Measurements from ENCODE around the gene CYP51A1.
A peak's percentile ranks its signal among the peaks of the same experiment; 100 is the strongest.
"Not testable (repeated sequence)": the region's sequence is repeated elsewhere in the genome, so short reads cannot be mapped to it uniquely, and the experiment has no call there.

The CYP51A1 gene

GRCh38 chr7:92134271-92135051 is at the start of gene CYP51A1:
Gene CYP51A1, minus strand, starts transcription at chr7:92134477. Its CDS starts 113 bp downstream, at chr7:92134364.
- DNase-seq = peak; percentile 78 to 85

GRCh38 chr7:92178928-92179924 is 44.9 kb upstream of the CYP51A1 start, which contains the start of gene LRRD1:
Gene LRRD1, minus strand, starts transcription at chr7:92179142. Its CDS starts 13,940 bp downstream, at chr7:92165202.
- DNase-seq = peak; percentile 68 to 75

DNA sequence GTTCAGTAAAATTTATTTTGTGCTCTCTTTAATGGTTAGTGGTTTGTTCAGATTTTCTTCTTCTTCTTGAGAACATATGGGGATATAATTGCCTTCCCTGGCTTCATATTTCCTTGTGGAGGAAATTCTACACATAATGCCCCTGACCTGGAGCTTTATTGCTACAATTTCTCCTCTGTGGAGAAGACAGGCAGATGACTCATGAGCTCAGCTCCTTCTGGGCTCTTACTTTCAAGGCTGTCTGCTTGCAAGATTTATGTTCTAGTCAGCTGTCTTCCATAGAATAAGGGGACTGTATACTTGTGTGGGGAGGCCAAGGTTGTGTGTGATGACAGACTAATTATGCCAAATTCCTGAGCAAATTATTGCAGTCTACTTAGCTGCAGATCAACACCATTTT is 43.1 kb upstream of the CYP51A1 start:
- no peak for DNase-seq

DNA sequence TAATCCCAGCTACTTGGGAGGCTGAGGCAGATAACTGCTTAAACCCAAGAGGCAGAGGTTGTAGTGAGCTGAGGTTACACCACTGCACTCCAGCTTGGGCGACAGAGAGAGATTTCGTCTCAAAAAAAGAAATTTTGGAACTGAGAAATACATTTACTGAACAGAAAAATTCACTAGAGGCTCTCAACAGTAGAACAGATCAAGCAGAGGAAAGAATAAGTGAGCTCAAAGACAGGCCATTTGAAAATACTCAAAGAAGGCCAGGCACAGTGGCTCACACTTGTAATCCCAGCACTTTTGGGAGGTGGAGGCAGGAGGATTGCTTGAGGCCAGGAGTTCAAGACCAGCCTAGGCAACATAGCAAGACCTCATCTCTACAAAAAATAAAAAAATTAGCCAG is 35.3 kb upstream of the CYP51A1 start:
- DNase-seq = not testable (repeated sequence)

GRCh38 chr7:92161271-92161670 is 27.0 kb upstream of the CYP51A1 start:
- DNase-seq = no peak

DNA sequence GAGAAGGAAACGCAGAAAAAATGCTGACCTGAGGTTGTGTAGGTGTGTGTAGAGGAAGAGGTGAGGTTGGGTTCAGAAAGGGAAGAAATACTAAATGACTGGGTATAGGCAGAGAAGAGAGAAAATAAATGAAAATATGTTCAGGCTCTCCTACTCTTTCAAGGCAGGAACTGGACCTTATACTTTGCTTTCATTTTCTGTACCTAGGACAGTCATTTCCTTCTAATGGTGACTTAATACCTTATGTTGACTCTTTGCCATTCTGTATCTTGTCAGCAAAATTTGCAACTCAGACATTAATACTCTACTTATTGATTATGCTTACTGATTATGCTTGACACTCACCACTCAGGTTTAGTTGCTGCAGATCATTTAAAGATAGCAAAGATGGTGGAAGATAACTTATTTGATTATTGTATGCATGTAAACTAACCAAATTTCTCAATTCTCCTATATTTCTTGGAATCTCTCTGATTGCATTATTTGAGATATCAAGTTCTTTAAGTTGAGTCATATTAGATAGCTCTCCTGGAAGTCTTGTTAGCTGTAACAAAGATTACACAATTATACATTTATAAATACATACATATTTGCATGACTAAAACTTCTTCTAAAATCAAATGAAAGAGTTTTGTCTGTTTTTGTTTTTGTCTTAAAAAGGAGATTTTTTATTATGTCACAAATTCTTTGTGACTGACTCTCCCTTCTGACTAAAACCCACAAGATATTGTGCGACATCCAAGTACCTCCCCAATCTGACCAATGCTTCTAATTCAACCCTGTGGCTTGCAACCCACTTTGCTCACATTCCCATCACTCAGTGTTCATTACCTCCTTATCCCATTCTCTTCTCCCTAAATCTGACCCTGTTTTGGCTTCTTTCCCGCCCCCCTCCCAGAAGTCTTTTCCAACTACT is 24.6 kb upstream of the CYP51A1 start:
- DNase-seq = no peak

- DNase-seq = no peak
Observed at GRCh38 chr7:92156990-92157389, 22.7 kb upstream of the CYP51A1 start.

DNA sequence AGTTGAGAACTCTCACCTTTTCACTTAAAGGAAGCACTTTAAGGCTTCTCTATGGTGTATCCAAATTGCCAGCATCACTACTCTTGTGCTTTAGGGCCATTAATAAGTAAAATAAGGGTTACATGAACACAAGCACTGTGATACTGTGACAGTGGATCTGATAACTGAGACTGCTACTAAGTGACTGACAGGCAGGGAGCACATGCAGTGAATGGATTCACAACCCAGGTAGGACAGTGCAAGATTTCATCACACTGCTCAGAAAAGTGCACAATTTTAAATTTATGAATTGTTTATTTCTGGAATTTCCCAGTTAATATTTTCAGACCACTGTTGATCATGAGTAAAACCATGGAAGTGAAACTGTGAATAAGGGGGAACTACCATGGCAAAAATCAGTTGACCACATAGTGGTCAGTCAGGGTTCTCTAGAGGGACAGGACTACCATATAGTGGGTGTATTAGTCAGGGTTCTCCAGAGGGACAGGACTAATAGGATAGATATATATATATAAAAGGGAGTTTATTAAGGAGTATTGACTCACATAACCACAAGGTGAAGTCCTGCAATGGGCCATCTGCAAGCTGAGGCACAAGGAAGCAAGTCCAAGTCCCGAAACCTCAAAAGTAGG is 20.9 kb upstream of the CYP51A1 start:
- no peak for DNase-seq

DNA sequence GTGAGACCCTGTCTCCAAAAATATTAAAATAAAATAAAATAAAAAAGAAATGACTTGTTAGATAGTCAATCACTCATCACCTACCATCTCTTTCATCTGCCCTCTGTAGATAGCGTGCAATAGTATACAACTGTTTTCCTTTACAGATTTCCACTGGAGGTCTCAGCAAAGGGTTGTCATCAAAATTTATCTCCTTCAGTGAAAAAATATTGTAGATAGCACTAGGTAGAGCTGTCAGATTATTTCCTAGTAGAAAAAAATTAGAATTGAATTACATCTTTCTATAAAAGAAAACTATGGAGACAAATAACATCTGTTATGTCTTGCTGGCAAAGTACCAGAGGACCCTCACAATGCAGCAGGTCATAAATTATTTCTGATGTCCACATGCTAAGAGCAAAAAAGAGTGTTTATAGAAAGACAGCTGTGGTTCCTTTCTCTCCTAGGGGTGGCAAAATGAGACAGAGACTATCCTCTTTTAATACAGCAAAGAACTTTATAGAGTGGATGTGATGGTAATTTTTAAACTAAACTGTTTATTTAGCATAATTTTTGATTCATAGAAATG is 16.3 kb upstream of the CYP51A1 start:
- no peak for DNase-seq

DNA sequence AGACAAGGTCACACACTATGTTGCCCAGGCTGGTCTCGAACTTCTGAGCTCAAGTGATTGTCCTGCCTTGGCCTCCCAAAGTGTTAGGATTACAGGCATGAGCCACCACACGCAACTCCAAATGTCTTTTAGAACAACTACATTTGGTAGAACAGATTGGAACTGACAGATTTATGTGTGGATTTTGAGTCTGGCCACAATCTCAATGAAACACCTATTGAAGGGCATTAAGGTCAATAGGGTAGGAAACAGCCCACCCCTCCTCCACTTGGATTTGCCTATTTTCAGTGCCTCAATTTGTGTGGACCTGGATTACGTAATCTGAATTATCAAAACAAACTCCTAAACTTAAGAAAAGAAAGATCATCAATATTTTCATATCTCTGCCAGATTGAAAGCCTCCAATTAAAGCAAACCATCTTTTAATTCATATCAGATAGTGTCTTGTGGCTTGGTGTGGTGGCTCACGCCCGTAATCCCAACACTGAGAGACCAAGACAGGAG is 15.5 kb upstream of the CYP51A1 start:
- DNase-seq = no peak

DNA sequence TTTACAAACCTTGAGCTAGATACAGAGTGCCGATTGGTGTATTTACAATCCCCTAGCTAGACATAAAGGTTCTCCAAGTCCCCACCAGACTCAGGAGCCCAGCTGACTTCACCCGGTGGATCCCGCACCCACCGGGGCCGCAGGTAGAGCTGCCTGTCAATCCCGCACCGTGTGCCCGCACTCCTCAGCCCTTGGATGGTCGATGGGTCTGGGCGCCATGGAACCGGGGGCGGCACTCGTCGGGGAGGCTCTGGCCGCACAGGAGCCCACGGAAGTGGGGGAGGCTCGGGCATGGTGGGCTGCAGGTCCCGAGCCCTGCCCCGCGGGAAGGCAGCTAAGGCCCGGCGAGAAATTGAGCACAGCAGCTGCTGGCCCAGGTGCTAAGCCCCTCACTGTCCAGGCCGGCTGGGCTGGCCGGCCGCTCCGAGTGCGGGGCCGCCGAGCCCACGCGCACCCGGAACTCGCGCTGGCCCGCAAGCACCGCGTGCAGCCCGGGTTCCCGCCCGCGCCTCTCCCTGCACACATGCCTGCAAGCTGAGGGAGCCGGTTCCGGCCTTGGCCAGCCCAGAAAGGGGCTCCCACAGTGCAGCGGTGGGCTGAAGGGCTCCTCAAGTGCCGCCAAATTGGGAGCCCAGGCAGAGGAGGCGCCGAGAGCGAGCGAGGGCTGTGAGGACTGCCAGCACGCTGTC is 9.1 kb upstream of the CYP51A1 start:
- not testable (repeated sequence) for DNase-seq

- DNase-seq = not testable (repeated sequence)
Observed at GRCh38 chr7:92142791-92143190, 8.5 kb upstream of the CYP51A1 start.

- DNase-seq = no peak
Observed at GRCh38 chr7:92141161-92141560, 6.9 kb upstream of the CYP51A1 start.

GRCh38 chr7:92137557-92137956 is 3.3 kb upstream of the CYP51A1 start:
- no peak for DNase-seq

DNA sequence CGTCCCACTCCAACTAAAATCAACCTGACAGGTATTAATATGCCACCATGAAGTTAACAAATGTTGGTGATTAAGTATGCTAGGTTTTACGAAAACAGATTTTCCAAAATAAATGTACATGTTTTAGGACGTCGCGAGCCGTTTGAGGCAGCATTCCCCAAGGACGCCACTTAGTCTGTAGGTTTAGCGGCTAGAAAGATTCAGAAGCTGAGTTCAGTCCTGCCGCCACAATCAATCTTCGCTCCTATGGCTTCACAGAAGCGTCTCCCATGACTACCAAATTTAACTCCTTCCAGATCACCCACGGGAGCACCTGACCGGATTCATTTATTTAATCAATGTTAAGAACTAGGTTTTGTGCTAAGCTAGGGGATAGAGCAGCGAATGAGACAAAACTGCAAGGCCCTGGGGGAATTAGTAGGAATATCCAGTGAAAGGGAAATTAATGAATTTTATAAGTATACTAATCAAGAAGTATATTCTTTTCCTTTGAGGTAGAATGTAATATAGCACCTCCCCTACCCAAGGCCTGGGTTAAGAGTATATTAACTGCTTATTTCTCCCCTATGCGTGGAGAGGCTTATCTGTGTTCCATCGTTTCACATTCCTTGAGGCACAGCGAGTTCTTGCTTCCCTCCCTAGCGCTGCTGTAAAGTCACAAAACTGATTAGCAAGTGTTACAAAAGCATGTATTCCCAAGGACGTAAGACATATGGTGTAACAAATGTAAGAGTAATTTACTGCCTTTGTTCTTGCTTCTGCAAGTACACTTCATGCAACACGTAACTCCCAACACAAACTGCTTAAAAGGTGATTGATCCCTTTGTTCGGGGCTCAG is 994 bp upstream of the CYP51A1 start:
- no peak for DNase-seq

GRCh38 chr7:92133737-92134270 is 473 bp downstream of the CYP51A1 start:
- peak; percentile 21 to 81 for DNase-seq

GRCh38 chr7:92133133-92133736 is 1.0 kb downstream of the CYP51A1 start:
- DNase-seq = no peak

GRCh38 chr7:92131764-92132330 is 2.4 kb downstream of the CYP51A1 start:
- no peak for DNase-seq

DNA sequence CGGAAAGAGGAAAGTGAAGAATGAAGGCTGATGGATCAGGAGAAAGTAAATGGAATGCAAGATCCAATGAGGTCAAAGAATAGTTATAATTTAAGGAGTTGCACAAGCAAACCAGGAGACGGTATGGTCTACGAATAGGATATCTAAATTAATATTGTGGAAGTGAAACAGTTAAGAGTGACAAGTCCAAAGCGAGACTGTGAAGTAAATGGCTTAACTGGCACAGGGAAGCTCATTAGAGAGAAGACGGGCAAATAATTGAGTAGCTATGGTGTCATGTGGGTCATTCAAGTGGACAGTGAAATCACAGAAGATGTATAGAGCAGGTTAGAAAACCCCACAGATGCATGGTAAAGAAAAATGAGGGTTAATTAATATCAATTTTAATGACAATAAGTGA is 3.2 kb downstream of the CYP51A1 start:
- DNase-seq = no peak
